ENCODE data around the gene PCGF1. TPM values are rescaled to one million over a fixed set of nuclear protein-coding genes. Genes with fewer than 3 reads are reported as not detected.
"Not testable (repeated sequence)": the region's sequence is repeated elsewhere in the genome, so short reads cannot be mapped to it uniquely, and the experiment has no call there.

Gene PCGF1
- total and polyA plus RNA-seq, 4 donors = 8.0 to 17.5 (median 14.6) TPM

GRCh38 chr2:74461187-74462053 is 46.1 kb downstream of the PCGF1 start:
- H3K27me3 ChIP-seq (ENCODE audit: control insufficient read depth in 1 of 2, insufficient read depth in 2 of 2, low read length in 1 of 2) = no peaks in the 10 kb centered on the region
- no peak for ATAC-seq (ENCODE audit: low FRiP score)
- peak; percentile 41 to 74 for DNase-seq

DNA sequence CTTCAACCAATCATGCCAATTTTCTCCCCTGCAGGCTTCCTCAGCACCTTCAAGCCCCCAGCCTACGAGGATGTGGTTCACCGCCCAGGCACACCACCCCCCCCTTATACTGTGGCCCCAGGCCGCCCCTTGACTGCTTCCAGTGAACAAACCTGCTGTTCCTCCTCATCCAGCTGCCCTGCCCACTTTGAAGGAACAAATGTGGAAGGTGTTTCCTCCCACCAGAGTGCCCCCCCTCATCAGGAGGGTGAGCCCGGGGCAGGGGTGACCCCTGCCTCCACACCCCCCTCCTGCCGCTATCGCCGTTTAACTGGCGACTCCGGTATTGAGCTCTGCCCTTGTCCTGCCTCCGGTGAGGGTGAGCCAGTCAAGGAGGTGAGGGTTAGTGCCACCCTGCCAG is 47.3 kb downstream of the PCGF1 start:
- H3K36me3 ChIP-seq (ENCODE audit: control insufficient read depth in 1 of 2, insufficient read depth in 2 of 2, low read length in 1 of 2); H3K27me3 ChIP-seq (ENCODE audit: control insufficient read depth in 1 of 2, insufficient read depth in 2 of 2, low read length in 1 of 2); intact Hi-C loops (cut with DNase I); H3K27ac ChIP-seq (ENCODE audit: low read depth in 1 of 2, low read length in 2 of 2); ATAC-seq (ENCODE audit: low FRiP score); H3K9me3 ChIP-seq (ENCODE audit: control insufficient read depth, low read length); H3K4me1 ChIP-seq (ENCODE audit: control insufficient read depth in 1 of 2, insufficient read depth in 2 of 2, low read length in 2 of 2); H3K4me3 ChIP-seq (ENCODE audit: low read length in 2 of 2): not testable (repeated sequence)
- WGBS, 2 donors = 73 to 82% methylated on average over 10 of the region's 10 CpGs
- peak; percentile 36 to 65 for DNase-seq

More at GRCh38 chr2:74461187-74462053, 46.1 kb downstream of the PCGF1 start:
- 86 to 88% methylated on average over 27 of the region's 27 CpGs for WGBS, 2 donors
- H3K4me1 ChIP-seq (ENCODE audit: control insufficient read depth in 1 of 2, insufficient read depth in 2 of 2, low read length in 2 of 2) = peaks cover 0 to 3% of the 10 kb centered on the region in 2 donors
- intact Hi-C loops (cut with DNase I) = no loop called here
- H3K9me3 ChIP-seq (ENCODE audit: control insufficient read depth, low read length) = no peaks in the 10 kb centered on the region
- H3K4me3 ChIP-seq (ENCODE audit: low read length in 2 of 2) = no peak overlapping the region
- no peak overlapping the region for H3K27ac ChIP-seq (ENCODE audit: low read depth in 1 of 2, low read length in 2 of 2)
- H3K36me3 ChIP-seq (ENCODE audit: control insufficient read depth in 1 of 2, insufficient read depth in 2 of 2, low read length in 1 of 2) = no peaks in the 10 kb centered on the region

GRCh38 chr2:74459503-74460118 is 47.9 kb downstream of the PCGF1 start:
- H3K36me3 ChIP-seq (ENCODE audit: control insufficient read depth in 1 of 2, insufficient read depth in 2 of 2, low read length in 1 of 2); H3K4me3 ChIP-seq (ENCODE audit: low read length in 2 of 2); H3K27me3 ChIP-seq (ENCODE audit: control insufficient read depth in 1 of 2, insufficient read depth in 2 of 2, low read length in 1 of 2); H3K9me3 ChIP-seq (ENCODE audit: control insufficient read depth, low read length); intact Hi-C loops (cut with DNase I); H3K27ac ChIP-seq (ENCODE audit: low read depth in 1 of 2, low read length in 2 of 2); ATAC-seq (ENCODE audit: low FRiP score); H3K4me1 ChIP-seq (ENCODE audit: control insufficient read depth in 1 of 2, insufficient read depth in 2 of 2, low read length in 2 of 2): not testable (repeated sequence)
- 69 to 78% methylated on average over 13 of the region's 13 CpGs for WGBS, 2 donors
- DNase-seq = peak; percentile 50 to 56

GRCh38 chr2:74458938-74459363 is 48.5 kb downstream of the PCGF1 start:
- intact Hi-C loops (cut with DNase I) = no loop called here
- no peaks in the 10 kb centered on the region for H3K36me3 ChIP-seq (ENCODE audit: control insufficient read depth in 1 of 2, insufficient read depth in 2 of 2, low read length in 1 of 2)
- H3K27me3 ChIP-seq (ENCODE audit: control insufficient read depth in 1 of 2, insufficient read depth in 2 of 2, low read length in 1 of 2) = no peaks in the 10 kb centered on the region
- DNase-seq (peak; percentile 41 to 42), ATAC-seq (ENCODE audit: low FRiP score) (no peak)
- peak overlapping the region; percentile 29 to 31 for H3K4me3 ChIP-seq (ENCODE audit: low read length in 2 of 2)
- 0 to 2% methylated on average over 10 of the region's 10 CpGs for WGBS, 2 donors
- peak overlapping the region in 1 of 2 donors; percentile 22 for H3K27ac ChIP-seq (ENCODE audit: low read depth in 1 of 2, low read length in 2 of 2)
- H3K9me3 ChIP-seq (ENCODE audit: control insufficient read depth, low read length) = no peaks in the 10 kb centered on the region
- H3K4me1 ChIP-seq (ENCODE audit: control insufficient read depth in 1 of 2, insufficient read depth in 2 of 2, low read length in 2 of 2) = peaks cover 2 to 3% of the 10 kb centered on the region in 2 donors

GRCh38 chr2:74458132-74458937 is 49.2 kb downstream of the PCGF1 start, which contains the start of gene WBP1:
TSS of gene WBP1 (plus strand) at chr2:74458438. CDS start at chr2:74458603, 165 bp downstream.
- 0 to 1% methylated on average over 35 to 38 of the region's 38 CpGs for WGBS, 2 donors
- peak within 1 kb of the TSS; percentile 53 to 64 for H3K4me3 ChIP-seq (ENCODE audit: low read length in 2 of 2)
- peak; percentile 99 to 100 for DNase-seq
- peaks cover 2 to 3% of the 10 kb centered on the region in 2 donors for H3K4me1 ChIP-seq (ENCODE audit: control insufficient read depth in 1 of 2, insufficient read depth in 2 of 2, low read length in 2 of 2)
- H3K27me3 ChIP-seq (ENCODE audit: control insufficient read depth in 1 of 2, insufficient read depth in 2 of 2, low read length in 1 of 2) = no peaks in the 10 kb centered on the region
- ATAC-seq (ENCODE audit: low FRiP score) = peak; percentile 96
- no peaks in the 10 kb centered on the region for H3K9me3 ChIP-seq (ENCODE audit: control insufficient read depth, low read length)
- H3K27ac ChIP-seq (ENCODE audit: low read depth in 1 of 2, low read length in 2 of 2) = peak within 1 kb of the TSS; percentile 68 to 85
- intact Hi-C loops (cut with DNase I) = no loop called here
- no peaks in the 10 kb centered on the region for H3K36me3 ChIP-seq (ENCODE audit: control insufficient read depth in 1 of 2, insufficient read depth in 2 of 2, low read length in 1 of 2)

DNA sequence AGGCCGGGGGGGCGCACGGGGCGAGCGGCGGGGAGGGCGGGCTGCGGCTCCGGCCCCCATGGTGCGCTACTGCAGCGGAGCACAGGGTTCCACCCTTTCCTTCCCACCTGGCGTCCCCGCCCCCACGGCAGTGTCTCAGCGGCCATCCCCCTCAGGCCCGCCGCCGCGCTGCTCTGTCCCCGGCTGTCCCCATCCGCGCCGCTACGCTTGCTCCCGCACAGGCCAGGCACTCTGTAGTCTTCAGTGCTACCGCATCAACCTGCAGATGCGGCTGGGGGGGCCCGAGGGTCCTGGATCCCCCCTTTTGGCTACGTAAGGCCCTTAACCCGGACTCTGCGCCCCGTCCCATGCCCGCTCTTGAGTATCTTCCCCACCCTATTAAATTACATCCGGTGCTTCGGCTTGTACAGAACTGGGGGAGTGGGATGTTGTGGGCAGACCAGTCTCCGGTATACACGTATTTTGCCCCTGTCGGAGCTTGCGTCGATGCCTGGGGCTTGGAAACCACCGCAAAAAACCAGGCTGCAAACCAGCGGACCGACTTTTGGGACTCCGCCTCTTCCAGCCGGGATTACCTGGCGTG is 49.9 kb downstream of the PCGF1 start:
- Histone ChIP-seq H3K4me3 (ENCODE audit: low read length in 2 of 2) (peak overlapping the region; percentile 53 to 64), H3K27ac (ENCODE audit: low read depth in 1 of 2, low read length in 2 of 2) (peak overlapping the region; percentile 68 to 85), H3K9me3 (ENCODE audit: control insufficient read depth, low read length) (no peaks in the 10 kb centered on the region), H3K27me3 (ENCODE audit: control insufficient read depth in 1 of 2, insufficient read depth in 2 of 2, low read length in 1 of 2) (no peaks in the 10 kb centered on the region), H3K36me3 (ENCODE audit: control insufficient read depth in 1 of 2, insufficient read depth in 2 of 2, low read length in 1 of 2) (no peaks in the 10 kb centered on the region), H3K4me1 (ENCODE audit: control insufficient read depth in 1 of 2, insufficient read depth in 2 of 2, low read length in 2 of 2) (peaks cover 2 to 3% of the 10 kb centered on the region in 2 donors)
- DNase-seq (peak; percentile 76 to 86), ATAC-seq (ENCODE audit: low FRiP score) (peak; percentile 45)
- 1% methylated on average over 31 to 46 of the region's 46 CpGs for WGBS, 2 donors
- intact Hi-C loops (cut with DNase I) = no loop called here

DNA sequence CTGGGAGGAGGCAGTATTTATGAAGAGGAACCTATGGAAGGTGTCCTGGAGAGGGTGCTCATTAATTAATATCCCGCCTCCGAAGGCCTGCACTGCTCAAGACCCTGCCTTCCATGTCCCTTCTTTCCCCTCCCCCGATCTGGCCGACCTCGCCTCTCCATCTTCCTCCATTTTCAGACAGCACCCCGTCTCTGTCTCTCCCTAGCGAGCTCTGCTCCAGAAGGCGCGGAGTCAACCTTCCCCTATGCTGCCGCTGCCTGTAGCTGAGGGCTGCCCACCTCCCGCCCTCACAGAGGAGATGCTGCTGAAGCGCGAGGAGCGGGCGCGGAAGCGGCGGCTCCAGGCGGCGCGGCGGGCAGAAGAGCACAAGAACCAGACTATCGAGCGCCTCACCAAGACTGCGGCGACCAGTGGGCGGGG is 50.4 kb downstream of the PCGF1 start:
- WGBS, 2 donors = 1% methylated on average over 22 to 27 of the region's 27 CpGs
- Histone ChIP-seq H3K4me1 (ENCODE audit: control insufficient read depth in 1 of 2, insufficient read depth in 2 of 2, low read length in 2 of 2) (peaks cover 2 to 3% of the 10 kb centered on the region in 2 donors), H3K27ac (ENCODE audit: low read depth in 1 of 2, low read length in 2 of 2) (peak overlapping the region; percentile 54 to 68), H3K9me3 (ENCODE audit: control insufficient read depth, low read length) (no peaks in the 10 kb centered on the region), H3K36me3 (ENCODE audit: control insufficient read depth in 1 of 2, insufficient read depth in 2 of 2, low read length in 1 of 2) (no peaks in the 10 kb centered on the region), H3K4me3 (ENCODE audit: low read length in 2 of 2) (peak overlapping the region; percentile 53 to 64), H3K27me3 (ENCODE audit: control insufficient read depth in 1 of 2, insufficient read depth in 2 of 2, low read length in 1 of 2) (no peaks in the 10 kb centered on the region)
- DNase-seq (no peak), ATAC-seq (ENCODE audit: low FRiP score) (no peak)
- intact Hi-C loops (cut with DNase I) = no loop called here

All from aorta (tissue), 5 donors.